ENCODE data around the gene AK9.
"Not testable (repeated sequence)": the region's sequence is repeated elsewhere in the genome, so short reads cannot be mapped to it uniquely, and the experiment has no call there.

The AK9 gene

GRCh38 chr6:109690737-109691621, at the start of gene AK9, which contains the start of gene FIG4:
Gene AK9 (minus strand): TSS chr6:109691202. CDS start chr6:109675745, 15,457 bp downstream.
Gene FIG4 (plus strand): TSS chr6:109691296. CDS start chr6:109691436, 140 bp downstream.
- DNase-seq, result peak; percentile 94

- DNase-seq, result no peak
These were observed 49.8 kb upstream of the AK9 start for GRCh38 chr6:109740787-109741186.

GRCh38 chr6:109739686-109740085, 48.7 kb upstream of the AK9 start:
- DNase-seq, result no peak

- DNase-seq, result no peak
These were observed 47.7 kb upstream of the AK9 start for GRCh38 chr6:109738667-109739066.

GRCh38 chr6:109738255-109738654, 47.3 kb upstream of the AK9 start:
- DNase-seq, result no peak

GRCh38 chr6:109736273-109737025, 45.4 kb upstream of the AK9 start:
- no peak for DNase-seq

GRCh38 chr6:109725250-109725649, 34.2 kb upstream of the AK9 start:
- not testable (repeated sequence) for DNase-seq

- DNase-seq, result no peak
These were observed 31.7 kb upstream of the AK9 start for GRCh38 chr6:109722564-109723254.

- DNase-seq, result no peak
These were observed 31.0 kb upstream of the AK9 start for GRCh38 chr6:109722011-109722410.

- no peak for DNase-seq
These were observed 29.3 kb upstream of the AK9 start for GRCh38 chr6:109720311-109720710.

GRCh38 chr6:109718991-109719390, 28.0 kb upstream of the AK9 start:
- DNase-seq, result no peak

- no peak for DNase-seq
These were observed 27.0 kb upstream of the AK9 start for GRCh38 chr6:109717971-109718370.

- no peak for DNase-seq
These were observed 24.6 kb upstream of the AK9 start for GRCh38 chr6:109715616-109716015.

GRCh38 chr6:109714611-109715010, 23.6 kb upstream of the AK9 start:
- DNase-seq, result no peak

- no peak for DNase-seq
These were observed 23.2 kb upstream of the AK9 start for GRCh38 chr6:109714166-109714565.

GRCh38 chr6:109713097-109713496, 22.1 kb upstream of the AK9 start:
- DNase-seq, result no peak

- DNase-seq, result not testable (repeated sequence)
These were observed 17.1 kb upstream of the AK9 start for GRCh38 chr6:109708099-109708498.

- DNase-seq, result no peak
These were observed 15.5 kb upstream of the AK9 start for GRCh38 chr6:109706513-109706912.

- DNase-seq, result peak; percentile 82
These were observed 14.3 kb upstream of the AK9 start for GRCh38 chr6:109705258-109705657.

GRCh38 chr6:109702791-109703190, 11.8 kb upstream of the AK9 start:
- DNase-seq, result no peak

GRCh38 chr6:109701774-109702173, 10.8 kb upstream of the AK9 start:
- DNase-seq, result no peak

- DNase-seq, result no peak
These were observed 10.2 kb upstream of the AK9 start for GRCh38 chr6:109701221-109701620.

GRCh38 chr6:109696355-109696754, 5.4 kb upstream of the AK9 start:
- DNase-seq, result no peak

Data from activated CD4-positive, alpha-beta T cell treated with anti-CD3 and anti-CD28 coated beads, Interleukin-2, Interleukin-6, amounts not matched to agents 100 ng/mL and 50 ng/mL, durations not matched to agents 16 hours and 8 hours (primary cell).